ENCODE data around the gene CCDC78. TPM values are rescaled to one million over a fixed set of nuclear protein-coding genes. Genes with fewer than 3 reads are reported as not detected.

The CCDC78 gene
- polyA plus RNA-seq, 1 donor from 2014 or later, result 10.7 TPM

- Histone ChIP-seq H3K36me3 (ENCODE audit: insufficient read depth, low read length) (no peaks in the 10 kb centered on the region), H3K9me2 (ENCODE audit: insufficient read depth, low read length) (no peaks in the 10 kb centered on the region), H2AFZ (ENCODE audit: low read depth, low read length) (no peak overlapping the region), H3F3A (ENCODE audit: insufficient read depth, low read length, poor library complexity, severe bottlenecking) (no peaks in the 10 kb centered on the region), H3K4me2 (ENCODE audit: low read length) (no peak overlapping the region), H3K9me3 (ENCODE audit: low read length) (peaks cover 4% of the 10 kb centered on the region), H3K27me3 (ENCODE audit: insufficient read depth, low read depth, low read length) (no peaks in the 10 kb centered on the region), H4K20me1 (ENCODE audit: insufficient read depth) (no peaks in the 10 kb centered on the region), H3K79me2 (replicated peaks; ENCODE audit: insufficient read depth, low read length) (no peaks in the 10 kb centered on the region), H3K9ac (ENCODE audit: low read length) (no peak overlapping the region), H3K4me3 (ENCODE audit: low read length) (no peak overlapping the region), H3K27ac (ENCODE audit: low read length) (no peak overlapping the region)
- TF ChIP-seq RAD21 (conservative IDR thresholded peaks at IDR 0.05) (no peak), MXI1 (conservative IDR thresholded peaks at IDR 0.05; ENCODE audit: poor library complexity, severe bottlenecking) (no peak), EP300 (conservative IDR thresholded peaks at IDR 0.05; ENCODE audit: poor library complexity, severe bottlenecking) (no peak), REST (IDR thresholded peaks at IDR 0.05; ENCODE audit: borderline replicate concordance) (no peak), POLR2AphosphoS5 (IDR thresholded peaks at IDR 0.05) (no peak), SMC3 (conservative IDR thresholded peaks at IDR 0.05; ENCODE audit: poor library complexity) (no peak), TAF1 (IDR thresholded peaks at IDR 0.05; ENCODE audit: low read depth) (no peak), EZH2 (IDR thresholded peaks at IDR 0.05; ENCODE audit: borderline replicate concordance, insufficient read depth, low read length, poor library complexity, severe bottlenecking) (no peak)
- TF ChIP-seq, protein P1, sequence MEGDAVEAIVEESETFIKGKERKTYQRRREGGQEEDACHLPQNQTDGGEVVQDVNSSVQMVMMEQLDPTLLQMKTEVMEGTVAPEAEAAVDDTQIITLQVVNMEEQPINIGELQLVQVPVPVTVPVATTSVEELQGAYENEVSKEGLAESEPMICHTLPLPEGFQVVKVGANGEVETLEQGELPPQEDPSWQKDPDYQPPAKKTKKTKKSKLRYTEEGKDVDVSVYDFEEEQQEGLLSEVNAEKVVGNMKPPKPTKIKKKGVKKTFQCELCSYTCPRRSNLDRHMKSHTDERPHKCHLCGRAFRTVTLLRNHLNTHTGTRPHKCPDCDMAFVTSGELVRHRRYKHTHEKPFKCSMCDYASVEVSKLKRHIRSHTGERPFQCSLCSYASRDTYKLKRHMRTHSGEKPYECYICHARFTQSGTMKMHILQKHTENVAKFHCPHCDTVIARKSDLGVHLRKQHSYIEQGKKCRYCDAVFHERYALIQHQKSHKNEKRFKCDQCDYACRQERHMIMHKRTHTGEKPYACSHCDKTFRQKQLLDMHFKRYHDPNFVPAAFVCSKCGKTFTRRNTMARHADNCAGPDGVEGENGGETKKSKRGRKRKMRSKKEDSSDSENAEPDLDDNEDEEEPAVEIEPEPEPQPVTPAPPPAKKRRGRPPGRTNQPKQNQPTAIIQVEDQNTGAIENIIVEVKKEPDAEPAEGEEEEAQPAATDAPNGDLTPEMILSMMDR (IDR thresholded peaks at IDR 0.05; ENCODE audit: poor library complexity, severe bottlenecking), result no peak
Observed at GRCh38 chr16:756428-756827, 30.2 kb upstream of the CCDC78 start.

DNA sequence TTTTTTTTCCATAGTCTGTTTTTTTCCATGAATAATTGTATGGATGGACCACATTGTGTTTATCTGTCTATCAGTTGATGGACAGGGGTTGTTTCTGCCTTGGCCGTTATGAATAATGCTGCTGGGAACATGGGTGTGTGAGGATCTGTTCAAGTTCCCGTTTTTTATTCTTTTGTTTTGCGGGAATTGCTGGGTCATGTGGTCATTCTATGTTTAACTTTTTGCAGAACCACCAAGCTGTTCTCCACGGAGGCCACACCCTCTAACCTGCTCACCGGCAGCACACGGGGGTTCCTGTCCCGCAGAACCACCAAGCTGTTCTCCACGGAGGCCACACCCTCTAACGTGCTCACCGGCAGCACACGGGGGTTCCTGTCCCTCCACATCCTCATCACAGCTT lies 28.4 kb upstream of the CCDC78 start:
- H3K9me3 ChIP-seq (ENCODE audit: low read length), result peaks cover 4% of the 10 kb centered on the region

More for the DNA sequence above, 28.4 kb upstream of the CCDC78 start:
- TF ChIP-seq, protein P1 (IDR thresholded peaks at IDR 0.05; ENCODE audit: poor library complexity, severe bottlenecking), result no peak
- no peak for TF ChIP-seq EP300 (conservative IDR thresholded peaks at IDR 0.05; ENCODE audit: poor library complexity, severe bottlenecking)
- TF ChIP-seq REST (IDR thresholded peaks at IDR 0.05; ENCODE audit: borderline replicate concordance), result no peak
- no peak for TF ChIP-seq EZH2 (IDR thresholded peaks at IDR 0.05; ENCODE audit: borderline replicate concordance, insufficient read depth, low read length, poor library complexity, severe bottlenecking)
- no peak for TF ChIP-seq SMC3 (conservative IDR thresholded peaks at IDR 0.05; ENCODE audit: poor library complexity)
- TF ChIP-seq POLR2AphosphoS5 (IDR thresholded peaks at IDR 0.05), result no peak
- TF ChIP-seq TAF1 (IDR thresholded peaks at IDR 0.05; ENCODE audit: low read depth), result no peak
- TF ChIP-seq MXI1 (conservative IDR thresholded peaks at IDR 0.05; ENCODE audit: poor library complexity, severe bottlenecking), result no peak
- no peak for TF ChIP-seq RAD21 (conservative IDR thresholded peaks at IDR 0.05)
- Histone ChIP-seq H3K36me3 (ENCODE audit: insufficient read depth, low read length) (no peaks in the 10 kb centered on the region), H3F3A (ENCODE audit: insufficient read depth, low read length, poor library complexity, severe bottlenecking) (no peaks in the 10 kb centered on the region), H3K4me3 (ENCODE audit: low read length) (no peak overlapping the region), H3K27ac (ENCODE audit: low read length) (no peak overlapping the region), H3K4me2 (ENCODE audit: low read length) (no peak overlapping the region), H3K9ac (ENCODE audit: low read length) (no peak overlapping the region), H3K27me3 (ENCODE audit: insufficient read depth, low read depth, low read length) (no peaks in the 10 kb centered on the region), H4K20me1 (ENCODE audit: insufficient read depth) (no peaks in the 10 kb centered on the region), H3K9me2 (ENCODE audit: insufficient read depth, low read length) (no peaks in the 10 kb centered on the region), H2AFZ (ENCODE audit: low read depth, low read length) (no peak overlapping the region), H3K79me2 (replicated peaks; ENCODE audit: insufficient read depth, low read length) (no peaks in the 10 kb centered on the region)

Data from neural cell (in vitro differentiated cells).